Effector memory CD4-positive, alpha-beta T cell (primary cell): Measurements from ENCODE around the gene TOMM40L.

Experiments
- DNase-seq, 3 donors: peaks; one replicate each; pipeline ENCODE4 v3.0.0-alpha.2; 2020
- H3K27ac ChIP-seq: 2 replicates; pipeline ENCODE4 v1.7.0; 2013; ENCODE audit warnings: mild to moderate bottlenecking, low read length, moderate library complexity; ENCODE audit not compliant: insufficient read depth, poor library complexity, severe bottlenecking
- H3K27me3 ChIP-seq: replicated peaks from 2 replicates; pipeline ENCODE4 v1.7.0; 2013; ENCODE audit warnings: mild to moderate bottlenecking, low read length; ENCODE audit not compliant: insufficient read depth, control insufficient read depth, poor library complexity, severe bottlenecking
- H3K36me3 ChIP-seq: 2 replicates; pipeline ENCODE4 v1.7.0; 2013; ENCODE audit warnings: mild to moderate bottlenecking, low read length, moderate library complexity; ENCODE audit not compliant: control insufficient read depth, insufficient read depth
- H3K4me1 ChIP-seq: 2 replicates; pipeline ENCODE4 v1.7.0; 2013; ENCODE audit warnings: low read length, mild to moderate bottlenecking; ENCODE audit not compliant: control insufficient read depth, insufficient read depth, poor library complexity, severe bottlenecking
- H3K4me3 ChIP-seq: 2 replicates; pipeline ENCODE4 v1.7.0; 2013; ENCODE audit warnings: low read length, low read depth, mild to moderate bottlenecking; ENCODE audit not compliant: insufficient read depth, poor library complexity, severe bottlenecking
- H3K9me3 ChIP-seq: 2 replicates; pipeline ENCODE4 v1.7.0; 2013; ENCODE audit warnings: mild to moderate bottlenecking, low read length, moderate library complexity; ENCODE audit not compliant: control insufficient read depth

TOMM40L gene

GRCh38 chr1:161265305-161265704 lies 39.4 kb downstream of the TOMM40L start:
- no peaks in the 10 kb centered on the region for H3K36me3 ChIP-seq
- no peaks in the 10 kb centered on the region for H3K4me1 ChIP-seq
- DNase-seq, result no peak
- peaks cover 3% of the 10 kb centered on the region for H3K27me3 ChIP-seq
- H3K27ac ChIP-seq, result no peak overlapping the region
- H3K9me3 ChIP-seq, result no peaks in the 10 kb centered on the region
- no peak overlapping the region for H3K4me3 ChIP-seq

- no peaks in the 10 kb centered on the region for H3K4me1 ChIP-seq
- no peaks in the 10 kb centered on the region for H3K9me3 ChIP-seq
- no peak for DNase-seq
These were observed 40.3 kb downstream of the TOMM40L start for GRCh38 chr1:161266202-161266601.

GRCh38 chr1:161266836-161267235 lies 41.0 kb downstream of the TOMM40L start:
- Histone ChIP-seq H3K36me3 (no peaks in the 10 kb centered on the region), H3K27me3 (no peaks in the 10 kb centered on the region), H3K4me1 (no peaks in the 10 kb centered on the region), H3K4me3 (no peak overlapping the region), H3K9me3 (no peaks in the 10 kb centered on the region), H3K27ac (no peak overlapping the region)
- DNase-seq, result no peak

More at GRCh38 chr1:161266202-161266601, 40.3 kb downstream of the TOMM40L start:
- Histone ChIP-seq H3K4me3 (no peak overlapping the region), H3K27me3 (no peaks in the 10 kb centered on the region), H3K27ac (no peak overlapping the region), H3K36me3 (no peaks in the 10 kb centered on the region)

GRCh38 chr1:161267321-161267720 lies 41.5 kb downstream of the TOMM40L start:
- H3K27ac ChIP-seq, result no peak overlapping the region
- no peaks in the 10 kb centered on the region for H3K36me3 ChIP-seq
- no peak for DNase-seq
- no peaks in the 10 kb centered on the region for H3K4me1 ChIP-seq
- H3K4me3 ChIP-seq, result no peak overlapping the region
- no peaks in the 10 kb centered on the region for H3K9me3 ChIP-seq
- no peaks in the 10 kb centered on the region for H3K27me3 ChIP-seq

GRCh38 chr1:161273402-161273801 lies 47.5 kb downstream of the TOMM40L start:
- H3K27me3 ChIP-seq, result no peaks in the 10 kb centered on the region
- no peak for DNase-seq
- H3K27ac ChIP-seq, result no peak overlapping the region
- no peaks in the 10 kb centered on the region for H3K9me3 ChIP-seq
- H3K4me3 ChIP-seq, result no peak overlapping the region
- H3K36me3 ChIP-seq, result no peaks in the 10 kb centered on the region
- H3K4me1 ChIP-seq, result no peaks in the 10 kb centered on the region

GRCh38 chr1:161274874-161275273 lies 49.0 kb downstream of the TOMM40L start:
- H3K4me1 ChIP-seq, result no peaks in the 10 kb centered on the region
- no peaks in the 10 kb centered on the region for H3K36me3 ChIP-seq
- H3K9me3 ChIP-seq, result no peaks in the 10 kb centered on the region
- H3K27me3 ChIP-seq, result no peaks in the 10 kb centered on the region
- no peak overlapping the region for H3K27ac ChIP-seq
- H3K4me3 ChIP-seq, result no peak overlapping the region
- DNase-seq, result no peak
